Endometrium (tissue), 2 donors: ENCODE data around the gene TRIM15.
A peak's percentile ranks its signal among the peaks of the same experiment; 100 is the strongest.
"Not testable (repeated sequence)": the region's sequence is repeated elsewhere in the genome, so short reads cannot be mapped to it uniquely, and the experiment has no call there.

Experiments
- FAIRE-seq: peaks from 2 replicates; lab custom pipeline; 2012; peaks lifted over from hg19 to GRCh38; lab: Jason Lieb, UNC
- donor health status: control.
- donor health status: control.

TRIM15 gene

DNA sequence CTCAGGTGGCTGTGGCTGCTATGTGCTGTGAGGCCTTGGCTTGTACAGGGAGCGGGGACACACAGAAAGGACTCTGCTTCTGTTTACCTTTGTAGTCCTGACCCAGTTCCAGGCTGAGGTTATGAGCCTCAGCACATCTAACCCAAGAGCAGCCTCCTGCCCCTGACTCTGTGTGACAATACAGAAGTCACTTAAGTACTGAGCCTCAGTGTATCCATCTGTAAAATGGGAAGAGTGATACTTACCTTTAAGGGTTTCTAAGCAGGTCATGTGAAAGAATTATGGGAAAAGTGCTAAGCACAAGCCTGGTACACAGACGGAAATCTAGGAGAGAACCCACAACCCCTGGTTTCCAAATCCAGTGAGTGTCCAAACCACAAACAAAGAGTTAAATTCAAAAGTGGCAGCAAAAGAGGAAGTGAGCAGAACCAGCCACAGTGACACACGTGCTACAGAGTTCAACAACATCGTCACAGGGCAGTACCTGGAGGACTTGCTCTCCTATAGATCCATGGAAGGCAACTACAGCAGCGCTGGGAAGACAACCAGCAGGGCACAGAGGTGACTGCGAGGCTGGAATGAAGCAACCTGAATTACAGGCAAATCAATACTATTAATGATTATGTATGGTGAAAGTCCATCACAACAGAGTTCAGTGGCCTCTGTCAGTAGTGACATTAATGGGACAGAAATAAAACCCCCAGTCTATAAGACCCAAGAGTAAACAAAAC lies 37.4 kb downstream of the TRIM15 start:
- no peak for FAIRE-seq

DNA sequence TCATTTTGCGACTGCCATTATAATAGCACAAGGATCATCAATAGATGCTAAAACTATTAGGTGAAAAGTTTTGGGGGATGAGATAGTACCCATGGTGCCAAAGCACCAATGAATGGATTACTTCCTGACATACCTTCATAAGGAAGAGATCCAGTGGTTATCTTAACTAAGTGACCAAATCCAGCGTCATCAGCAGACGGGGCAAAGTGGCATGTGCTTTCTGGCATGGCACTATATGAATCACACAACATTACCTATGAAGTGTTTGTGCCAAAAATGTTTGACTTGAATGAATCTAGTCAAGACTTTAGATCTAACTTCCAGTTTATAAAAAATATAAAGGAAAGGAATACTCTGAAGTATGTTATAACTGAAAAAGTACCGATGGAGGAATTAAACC lies 39.0 kb downstream of the TRIM15 start:
- no peak for FAIRE-seq

DNA sequence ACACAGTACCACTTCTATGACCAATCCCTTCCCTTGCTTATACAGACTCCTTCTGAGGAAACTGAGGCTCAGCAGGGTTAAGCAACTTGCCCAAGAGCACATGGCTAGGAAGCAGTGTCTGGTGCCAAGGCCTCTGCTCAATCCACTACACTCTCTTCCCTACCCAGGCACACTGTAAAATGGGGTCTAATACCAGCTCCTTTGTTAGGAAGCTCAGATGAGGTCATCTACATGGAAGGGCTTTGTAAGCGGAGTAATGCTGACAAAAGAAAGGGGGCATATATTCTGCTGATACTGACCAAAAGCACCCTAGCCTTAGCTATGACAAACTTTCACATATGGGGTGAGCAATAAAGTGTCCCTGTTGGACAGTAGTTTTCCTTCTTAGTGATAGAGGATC lies 40.8 kb downstream of the TRIM15 start:
- FAIRE-seq: no peak

DNA sequence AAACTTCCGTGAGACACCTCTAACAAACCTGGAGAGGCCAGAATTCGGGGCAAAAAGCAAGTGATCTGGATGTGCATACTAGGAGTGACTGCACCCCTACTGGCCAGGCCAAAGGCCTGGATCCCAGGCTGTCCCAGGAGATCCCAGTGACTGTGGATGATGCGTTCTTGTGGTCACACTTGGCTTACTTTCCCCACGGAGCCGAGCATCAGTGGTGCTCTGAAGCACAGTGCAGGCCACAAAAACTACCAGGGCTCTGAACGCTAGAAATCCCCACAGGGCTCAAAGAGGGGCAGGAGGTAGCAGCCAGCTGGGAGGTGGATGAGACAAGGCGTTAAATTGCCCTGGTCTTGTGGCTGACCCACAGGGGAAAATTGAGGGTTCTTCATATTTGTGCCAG lies 42.8 kb downstream of the TRIM15 start:
- no peak for FAIRE-seq

DNA sequence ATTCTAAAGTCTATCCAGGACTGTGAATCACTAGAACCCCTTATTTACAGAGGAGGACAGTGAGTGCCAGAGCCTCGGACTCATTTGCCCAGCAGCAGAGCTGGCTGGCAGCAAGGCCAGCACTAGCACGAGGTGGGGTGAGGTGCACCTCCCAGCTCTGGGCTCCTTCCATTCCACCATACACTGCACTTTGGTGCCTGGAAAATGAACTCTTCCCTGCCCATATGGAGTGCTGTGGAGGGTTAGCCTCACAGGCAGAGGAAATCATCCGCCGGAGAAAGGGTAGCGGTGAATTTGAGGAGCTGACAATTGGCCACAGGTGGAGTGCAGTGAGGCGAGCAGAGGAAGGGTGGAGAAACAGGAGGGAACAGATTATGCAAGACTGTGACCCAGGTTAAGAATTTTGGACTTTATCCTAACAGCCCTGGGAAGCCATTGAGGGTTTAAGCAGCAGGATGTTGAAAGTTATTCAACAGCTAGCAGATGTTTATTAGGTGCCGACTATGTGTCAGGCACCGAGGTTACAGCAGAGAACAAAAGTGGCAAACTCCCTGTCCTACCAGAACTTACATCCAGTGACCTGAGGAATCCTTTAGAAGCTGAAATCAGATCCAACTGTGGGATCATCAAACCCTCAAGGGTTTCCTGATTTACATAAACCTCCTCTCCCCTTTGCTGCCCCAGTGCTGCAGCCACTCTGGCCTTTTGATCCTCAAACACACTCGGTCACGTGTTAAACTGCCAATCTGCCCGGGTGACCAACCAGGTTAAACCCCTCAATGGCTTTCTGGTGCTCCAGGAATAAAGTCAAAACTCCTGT lies 43.7 kb downstream of the TRIM15 start:
- no peak for FAIRE-seq

DNA sequence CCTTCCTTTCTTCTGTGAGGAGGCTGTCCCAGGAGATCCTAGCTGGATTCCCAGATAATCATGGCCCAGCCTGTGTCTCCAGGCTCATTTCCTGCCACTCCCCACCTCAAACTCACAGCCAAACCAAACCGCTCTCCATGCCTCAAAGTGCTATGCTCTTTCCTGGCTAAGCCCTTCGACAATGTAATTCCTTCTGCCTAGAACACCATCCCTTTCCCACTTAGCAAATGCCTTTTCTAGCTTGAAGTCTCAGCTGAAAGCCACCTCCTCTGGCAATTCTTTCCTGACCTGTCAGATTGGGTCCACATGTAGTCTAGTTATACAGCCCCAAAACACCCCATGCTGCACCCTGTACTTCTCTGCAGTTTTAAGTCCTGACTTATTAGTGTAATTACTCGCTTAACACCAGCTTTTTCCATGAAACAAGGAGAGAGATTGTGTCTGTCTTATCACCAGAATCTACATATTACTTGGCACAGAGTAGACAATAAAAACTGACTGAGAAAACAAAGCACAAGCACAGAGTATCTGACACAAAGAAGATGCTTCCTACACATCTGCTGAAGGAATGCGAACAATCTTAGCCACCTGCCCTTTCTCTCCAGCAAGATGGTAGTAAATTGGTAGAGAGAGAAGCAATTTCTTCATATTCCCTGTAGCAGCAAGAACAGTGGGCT lies 44.4 kb downstream of the TRIM15 start:
- no peak for FAIRE-seq

DNA sequence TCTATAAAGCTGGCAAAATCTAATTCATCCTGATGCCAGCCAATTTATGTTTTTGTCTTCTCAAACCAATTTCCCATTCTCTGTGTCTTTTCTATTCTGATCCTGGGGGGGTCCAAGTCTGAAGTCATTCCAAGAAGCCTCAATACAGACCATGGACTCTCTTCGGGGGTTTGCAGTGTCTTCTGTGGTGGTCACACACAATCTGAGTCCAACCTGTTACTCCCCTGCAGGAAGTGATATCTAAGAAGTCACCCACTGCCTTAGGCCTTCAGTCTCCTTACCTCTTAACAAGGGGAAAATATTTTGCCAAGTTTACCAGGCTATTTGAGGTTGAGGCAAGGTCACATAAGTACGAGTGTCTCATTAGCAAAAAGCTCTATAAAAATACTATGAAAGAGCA lies 48.0 kb downstream of the TRIM15 start:
- no peak for FAIRE-seq

DNA sequence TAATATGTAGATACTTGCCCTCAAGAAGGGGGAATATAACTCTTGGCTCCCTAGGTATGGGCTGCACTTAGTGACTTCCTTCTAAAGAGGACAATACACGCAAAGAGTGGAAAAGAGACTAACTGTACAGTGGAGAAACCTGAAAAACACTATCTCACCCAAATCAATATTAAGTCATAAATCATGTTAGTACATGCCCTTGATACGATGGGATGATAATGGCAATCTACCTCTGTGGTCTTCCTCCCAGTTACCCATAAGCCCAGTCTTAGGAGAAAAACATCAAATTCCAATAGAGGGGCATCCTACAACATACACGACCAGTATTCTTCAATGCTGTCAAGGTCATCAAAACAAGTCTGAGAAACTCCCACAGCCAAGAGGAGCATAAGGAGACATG lies 48.6 kb downstream of the TRIM15 start:
- FAIRE-seq: no peak

DNA sequence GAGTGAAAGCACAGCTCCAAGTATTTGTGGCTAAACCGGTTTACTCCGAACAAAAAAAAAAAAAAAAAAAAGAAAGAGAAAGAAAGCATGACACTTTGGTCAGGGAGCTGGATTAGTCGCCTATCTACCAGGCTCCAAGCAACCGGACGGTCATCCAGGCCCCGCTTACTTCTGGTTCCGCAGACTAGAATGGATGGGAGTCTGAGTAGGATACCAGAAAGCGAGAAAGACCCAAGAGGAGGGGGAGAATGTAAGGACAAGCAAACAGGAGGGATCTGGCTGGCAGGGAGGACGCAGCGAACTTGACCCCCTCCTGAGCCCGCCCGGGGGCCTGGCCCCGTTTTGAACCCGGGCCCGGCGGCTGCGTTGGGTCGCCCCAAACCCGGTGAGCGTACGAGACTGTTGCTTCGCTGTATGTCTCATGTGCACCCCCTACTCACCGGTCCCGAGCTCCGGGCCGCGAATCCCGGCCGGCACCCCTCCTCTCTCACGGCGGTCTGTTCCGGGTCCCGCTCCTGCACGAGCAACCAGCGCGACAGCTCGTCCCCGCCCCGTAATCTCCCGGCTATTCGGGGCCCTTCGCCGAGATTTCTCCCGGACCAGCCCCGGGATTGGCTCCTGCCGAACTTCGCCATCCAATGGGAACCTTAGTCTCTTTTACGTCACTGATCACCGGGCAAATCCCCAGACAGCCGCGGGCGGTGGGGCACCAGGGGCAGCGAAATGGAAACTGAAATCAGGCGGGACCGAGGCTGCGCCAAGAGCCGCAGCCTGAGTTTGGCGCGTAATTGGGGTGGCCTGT lies 49.7 kb downstream of the TRIM15 start, which contains the start of gene TRIM26:
TRIM26 (minus strand) TSS at position 542 of the 802 bp plus-strand sequence. CDS start 14,303 bp downstream, outside the sequence.
- FAIRE-seq: peak; percentile 97

DNA sequence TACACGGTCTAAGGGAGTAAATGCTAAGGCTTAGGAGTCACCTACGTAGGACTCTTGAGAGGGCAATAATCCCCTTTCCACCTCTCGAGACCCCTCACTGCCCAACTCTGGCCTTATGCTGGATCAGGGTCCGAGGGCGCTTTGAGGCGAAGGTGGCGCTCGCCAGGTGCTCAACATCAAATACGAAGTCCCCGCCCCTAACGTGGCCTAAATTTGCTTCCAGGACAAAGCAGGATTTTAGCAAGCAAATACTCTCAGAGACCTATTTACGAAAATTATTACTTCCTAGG lies 50.3 kb downstream of the TRIM15 start:
- no peak for FAIRE-seq

DNA sequence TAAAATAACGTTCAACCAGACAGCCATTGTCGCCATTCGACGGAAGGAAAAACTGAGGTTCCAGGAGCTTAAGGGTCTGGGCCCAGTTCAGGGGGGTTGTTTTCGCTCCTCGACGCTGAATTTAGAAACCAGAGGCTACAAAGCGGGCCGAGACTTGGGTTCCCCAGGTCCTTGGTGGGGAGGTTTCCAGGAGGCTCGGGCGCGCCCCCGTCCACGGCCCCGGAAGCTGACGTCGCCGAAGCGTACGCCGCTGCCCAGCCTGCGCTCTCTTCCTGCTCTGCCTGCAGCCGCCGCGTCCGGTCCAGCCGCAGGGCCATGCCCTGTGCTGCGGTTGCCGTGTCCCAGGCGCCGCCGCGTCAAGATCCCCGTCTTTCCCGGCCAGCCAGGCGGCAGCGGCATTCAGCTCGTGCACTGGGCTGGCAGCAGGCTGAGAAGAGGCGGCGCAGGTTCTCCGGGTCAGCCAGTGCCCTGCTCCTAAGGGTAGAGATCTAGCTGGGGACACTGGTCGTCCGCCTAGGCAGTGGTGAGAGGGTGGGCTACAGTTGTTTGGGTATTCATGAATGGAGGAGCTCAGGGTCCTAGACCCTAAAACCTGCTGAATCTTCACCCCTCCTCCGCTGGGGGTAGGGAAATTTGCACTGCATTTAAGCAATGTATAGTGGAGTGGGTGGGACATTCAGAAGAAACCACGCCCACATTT lies 50.8 kb downstream of the TRIM15 start:
- FAIRE-seq: no peak

DNA sequence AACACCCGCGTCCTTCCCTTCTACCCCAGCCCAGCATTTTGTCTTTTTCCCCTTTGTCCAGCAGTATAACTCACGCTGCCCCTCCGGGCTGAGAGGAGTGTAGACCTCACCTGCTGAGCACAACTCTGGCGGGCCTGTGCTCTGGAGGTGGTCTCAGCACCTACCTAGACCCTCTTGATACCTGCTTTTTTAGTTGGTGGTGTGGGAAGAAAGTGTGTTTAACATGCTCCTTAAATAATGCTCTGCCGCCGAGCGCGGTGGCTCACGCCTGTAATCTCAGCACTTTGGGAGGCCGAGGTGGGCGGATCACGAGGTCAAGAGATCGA lies 51.3 kb downstream of the TRIM15 start:
- no peak for FAIRE-seq

DNA sequence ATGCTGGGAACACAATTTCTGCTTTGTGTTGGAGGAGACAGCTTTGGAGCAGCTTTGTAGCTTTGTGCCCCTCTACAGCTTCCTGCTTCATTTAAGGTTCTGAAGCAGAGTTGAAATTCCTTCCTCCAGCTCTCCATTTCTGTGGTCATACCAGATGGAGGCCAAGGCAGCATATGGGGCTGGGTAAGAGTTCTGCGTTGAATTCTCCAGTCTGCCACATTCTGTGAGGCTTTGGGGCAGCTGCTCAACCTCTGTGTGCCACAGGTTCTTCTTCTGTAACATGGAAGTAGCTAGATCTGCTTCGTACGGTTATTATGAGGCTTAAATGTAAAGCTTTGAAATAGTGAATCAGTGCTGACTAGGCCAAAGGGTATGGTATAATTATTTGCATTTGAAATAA lies 52.8 kb downstream of the TRIM15 start:
- no peak for FAIRE-seq

DNA sequence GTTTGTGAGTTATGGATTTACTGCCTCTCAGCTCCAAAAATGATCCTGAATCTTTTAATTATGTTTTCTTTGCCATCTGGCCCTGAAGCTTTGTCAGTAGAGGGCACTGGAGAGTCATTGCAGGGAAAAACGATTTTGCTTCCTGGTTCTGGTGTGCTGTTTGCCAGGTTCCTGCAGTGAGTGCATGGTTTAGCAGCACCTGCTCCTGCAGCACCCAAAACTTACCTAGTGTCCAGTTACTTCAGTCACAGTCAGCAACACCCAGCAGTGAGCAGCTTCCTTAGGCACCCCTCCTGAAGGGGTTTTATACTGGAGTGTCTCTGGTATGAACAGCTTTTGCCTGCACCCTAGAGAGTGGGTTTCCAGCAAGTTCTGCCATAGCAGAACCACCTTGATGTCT lies 55.9 kb downstream of the TRIM15 start:
- no peak for FAIRE-seq

DNA sequence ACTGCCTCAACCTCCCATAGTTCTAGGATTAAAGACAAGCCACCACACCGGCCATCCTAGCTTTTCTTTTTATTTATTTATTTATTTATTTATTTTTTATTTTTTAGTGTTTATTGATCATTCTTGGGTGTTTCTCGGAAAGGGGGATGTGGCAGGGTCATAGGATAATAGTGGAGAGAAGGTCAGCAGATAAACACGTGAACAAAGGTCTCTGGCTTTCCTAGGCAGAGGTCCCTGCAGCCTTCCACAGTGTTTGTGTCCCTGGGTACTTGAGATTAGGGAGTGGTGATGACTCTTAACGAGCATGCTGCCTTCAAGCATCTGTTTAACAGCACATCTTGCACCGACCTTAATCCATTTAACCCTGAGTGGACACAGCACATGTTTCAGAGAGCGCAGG lies 58.0 kb downstream of the TRIM15 start:
- FAIRE-seq: not testable (repeated sequence)

DNA sequence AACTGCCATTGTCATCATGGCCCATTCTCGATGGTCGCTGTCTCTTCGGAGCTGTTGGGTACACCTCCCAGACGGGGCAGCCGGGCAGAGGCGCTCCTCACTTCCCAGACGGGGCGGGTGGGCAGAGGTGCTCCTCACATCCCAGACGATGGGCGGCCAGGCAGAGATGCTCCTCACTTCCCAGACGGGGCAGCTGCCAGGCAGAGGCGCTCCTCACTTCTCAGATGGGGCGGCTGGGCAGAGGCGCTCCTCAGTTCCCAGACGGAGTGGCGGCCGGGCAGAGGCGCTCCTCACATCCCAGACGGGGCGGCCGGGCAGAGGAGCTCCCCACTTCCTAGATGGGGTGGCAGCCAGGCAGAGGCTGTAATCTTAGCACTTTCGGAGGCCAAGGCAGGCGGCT lies 58.6 kb downstream of the TRIM15 start:
- not testable (repeated sequence) for FAIRE-seq
